MM.1S (cell line): ENCODE results near the gene GBX1.

Experiments used
- DNase-seq: peaks from one replicate; pipeline ENCODE4 v3.0.0-alpha.2; 2015
- H2AFZ ChIP-seq: fragments of 300-600 bp; sonication (generic); 2 replicates; pipeline ENCODE4 v1.6.0; 2016; ENCODE audit warnings: antibody characterized with exemption, low read length
- H3F3A ChIP-seq: fragments of 300-600 bp; sonication (generic); 2 replicates; pipeline ENCODE4 v1.6.1; 2016; ENCODE audit warnings: mild to moderate bottlenecking, antibody characterized with exemption, low read length, moderate library complexity, mixed read lengths; ENCODE audit not compliant: insufficient read depth
- H3K27ac ChIP-seq: fragments of 300-600 bp; sonication (generic); 2 replicates; pipeline ENCODE4 v1.5.1; 2016; ENCODE audit warnings: mild to moderate bottlenecking, low read length
- H3K27me3 ChIP-seq: fragments of 300-600 bp; sonication (generic); replicated peaks from 2 replicates; pipeline ENCODE4 v1.6.0; 2016; ENCODE audit warnings: low read length; ENCODE audit not compliant: insufficient read depth
- H3K36me3 ChIP-seq: fragments of 300-600 bp; sonication (generic); replicated peaks from 2 replicates; pipeline ENCODE4 v1.6.1; 2016; ENCODE audit warnings: mild to moderate bottlenecking, low read length, mixed read lengths; ENCODE audit not compliant: insufficient read depth
- H3K4me1 ChIP-seq: fragments of 300-600 bp; sonication (generic); 2 replicates; pipeline ENCODE4 v1.6.1; 2016; ENCODE audit warnings: low read length, mixed read lengths
- H3K4me2 ChIP-seq: fragments of 300-600 bp; sonication (generic); 2 replicates; pipeline ENCODE4 v1.6.0; 2016; ENCODE audit warnings: low read depth, low read length
- H3K4me3 ChIP-seq: fragments of 300-600 bp; sonication (generic); 2 replicates; pipeline ENCODE4 v1.5.1; 2016; ENCODE audit warnings: low read length, mixed read lengths
- H3K79me2 ChIP-seq: fragments of 300-600 bp; sonication (generic); 2 replicates; pipeline ENCODE4 v1.6.1; 2016; ENCODE audit warnings: mixed run types, low read length, mixed read lengths
- H3K9ac ChIP-seq: fragments of 300-600 bp; sonication (generic); 2 replicates; pipeline ENCODE4 v1.6.1; 2016; ENCODE audit warnings: low read length, mixed read lengths
- H3K9me2 ChIP-seq: fragments of 300-600 bp; sonication (generic); replicated peaks from 2 replicates; pipeline ENCODE4 v1.6.1; 2016; ENCODE audit warnings: mild to moderate bottlenecking, low read length, mixed read lengths; ENCODE audit not compliant: insufficient read depth
- H3K9me3 ChIP-seq: fragments of 300-600 bp; sonication (generic); replicated peaks from 2 replicates; pipeline ENCODE4 v1.6.1; 2016; ENCODE audit warnings: mild to moderate bottlenecking, low read length, mixed read lengths; ENCODE audit not compliant: insufficient read depth
- H4K20me1 ChIP-seq: fragments of 300-600 bp; sonication (generic); 2 replicates; pipeline ENCODE4 v1.6.1; 2016; ENCODE audit warnings: mild to moderate bottlenecking, low read length, moderate library complexity, mixed read lengths; ENCODE audit not compliant: insufficient read depth
- CTCF ChIP-seq: fragments of 300-600 bp; sonication (generic); IDR thresholded peaks from 2 replicates; pipeline ENCODE4 v1.5.1; 2016; ENCODE audit warnings: antibody characterized with exemption, low read length, mixed read lengths
- EZH2 ChIP-seq: fragments of 300-600 bp; sonication (generic); optimal IDR thresholded peaks from 2 replicates; pipeline ENCODE3; 2017; ENCODE audit warnings: low read depth, mild to moderate bottlenecking, antibody characterized with exemption, low read length, mixed read lengths
- EZH2phosphoT487 ChIP-seq: fragments of 300-600 bp; sonication (generic); IDR thresholded peaks from 2 replicates; pipeline ENCODE4 v1.6.1; 2018; ENCODE audit warnings: antibody characterized with exemption, low read length

Gene GBX1

GRCh38 chr7:151175047-151175792 lies 7.7 kb upstream of the GBX1 start:
- Histone ChIP-seq H3F3A (no peaks in the 10 kb centered on the region), H3K79me2 (no peaks in the 10 kb centered on the region), H3K27me3 (peaks cover 83% of the 10 kb centered on the region), H3K4me2 (no peak overlapping the region), H3K4me3 (no peak overlapping the region), H3K9me2 (no peaks in the 10 kb centered on the region), H4K20me1 (no peaks in the 10 kb centered on the region), H3K27ac (no peak overlapping the region), H3K36me3 (no peaks in the 10 kb centered on the region), H3K9ac (no peak overlapping the region), H2AFZ (no peak overlapping the region), H3K4me1 (no peaks in the 10 kb centered on the region), H3K9me3 (no peaks in the 10 kb centered on the region)
- no peak for DNase-seq
- TF ChIP-seq CTCF (no peak), EZH2 (no peak), EZH2phosphoT487 (no peak)

GRCh38 chr7:151174246-151175046 lies 7.0 kb upstream of the GBX1 start:
- H3K36me3 ChIP-seq = no peaks in the 10 kb centered on the region
- H3K9me2 ChIP-seq = no peaks in the 10 kb centered on the region
- H3K9me3 ChIP-seq = no peaks in the 10 kb centered on the region
- no peak overlapping the region for H3K27ac ChIP-seq
- H3K27me3 ChIP-seq = peaks cover 83% of the 10 kb centered on the region
- no peaks in the 10 kb centered on the region for H3K4me1 ChIP-seq
- no peaks in the 10 kb centered on the region for H3F3A ChIP-seq
- no peaks in the 10 kb centered on the region for H3K79me2 ChIP-seq
- no peak overlapping the region for H3K4me2 ChIP-seq
- no peaks in the 10 kb centered on the region for H4K20me1 ChIP-seq
- DNase-seq = no peak
- no peak overlapping the region for H3K4me3 ChIP-seq
- no peak for TF ChIP-seq EZH2phosphoT487
- TF ChIP-seq CTCF = no peak
- no peak for TF ChIP-seq EZH2
- no peak overlapping the region for H2AFZ ChIP-seq
- H3K9ac ChIP-seq = no peak overlapping the region

- no peak for DNase-seq
- no peaks in the 10 kb centered on the region for H3K4me1 ChIP-seq
- no peaks in the 10 kb centered on the region for H3F3A ChIP-seq
- H3K9me2 ChIP-seq = no peaks in the 10 kb centered on the region
- no peaks in the 10 kb centered on the region for H3K79me2 ChIP-seq
- no peak overlapping the region for H2AFZ ChIP-seq
- no peaks in the 10 kb centered on the region for H3K9me3 ChIP-seq
- no peaks in the 10 kb centered on the region for H3K36me3 ChIP-seq
- peaks cover 83% of the 10 kb centered on the region for H3K27me3 ChIP-seq
- H3K4me3 ChIP-seq = no peak overlapping the region
- no peak overlapping the region for H3K4me2 ChIP-seq
- TF ChIP-seq EZH2 (no peak), CTCF (no peak), EZH2phosphoT487 (no peak)
- no peak overlapping the region for H3K27ac ChIP-seq
- no peaks in the 10 kb centered on the region for H4K20me1 ChIP-seq
- no peak overlapping the region for H3K9ac ChIP-seq
Measured at GRCh38 chr7:151173386-151174245, 6.1 kb upstream of the GBX1 start.
